Natural killer cell (primary cell): ENCODE data around the gene LINC00305. TPM values are rescaled to one million over a fixed set of nuclear protein-coding genes. Genes with fewer than 3 reads are reported as not detected.

Experiments used
- ATAC-seq, 3 donors: fragments of 150-1000 bp in 2 of 3; fragments of 200-7000 bp in 1 of 3; cut with Tn5 transposase; 1 replicate in 1 of 3; 2 replicates in 2 of 3; pipeline ENCODE4 v1.10.0; 2021; ENCODE audit warnings: mild to moderate bottlenecking in 2 of 3, moderate library complexity in 2 of 3
- DNase-seq, 2 donors: peaks; one replicate each; pipeline versions ENCODE4 v3.0.0 to v3.0.0-alpha.2; 2013 to 2021; ENCODE audit warnings: mixed read lengths in 1 of 2
- H3K27ac ChIP-seq: one replicate; pipeline ENCODE4 v1.5.1; 2013; ENCODE audit warnings: mild to moderate bottlenecking, low read length
- H3K27me3 ChIP-seq: one replicate; pipeline ENCODE4 v1.6.1; 2013; ENCODE audit warnings: low read length; ENCODE audit not compliant: control insufficient read depth, insufficient read depth
- H3K36me3 ChIP-seq: one replicate; pipeline ENCODE4 v1.6.1; 2013; ENCODE audit warnings: low read length; ENCODE audit not compliant: control insufficient read depth, insufficient read depth
- H3K4me1 ChIP-seq: one replicate; pipeline ENCODE4 v1.6.1; 2013; ENCODE audit warnings: low read length; ENCODE audit not compliant: control insufficient read depth, insufficient read depth
- H3K4me3 ChIP-seq: one replicate; pipeline ENCODE4 v1.5.1; 2013; ENCODE audit warnings: low read length
- H3K9me3 ChIP-seq: one replicate; pipeline ENCODE4 v1.6.1; 2013; ENCODE audit warnings: low read length; ENCODE audit not compliant: control insufficient read depth, insufficient read depth
- H3K27ac Mint-ChIP-seq, 2 donors: one replicate each; pipeline ENCODE4 v1.8.0; 2022; ENCODE audit warnings: mild to moderate bottlenecking in 2 of 2, mixed read lengths in 2 of 2, moderate library complexity in 1 of 2
- H3K27me3 Mint-ChIP-seq, 2 donors: one replicate each; pipeline ENCODE4 v1.8.0; 2022; ENCODE audit warnings: low read depth in 2 of 2, mixed read lengths in 2 of 2
- H3K36me3 Mint-ChIP-seq: one replicate; pipeline ENCODE4 v1.8.0; 2022; ENCODE audit warnings: mixed read lengths
- H3K4me1 Mint-ChIP-seq, 2 donors: one replicate each; pipeline ENCODE4 v1.8.0; 2022; ENCODE audit warnings: mixed read lengths in 2 of 2
- H3K4me3 Mint-ChIP-seq: one replicate; pipeline ENCODE4 v1.8.0; 2022; ENCODE audit warnings: mild to moderate bottlenecking, moderate library complexity, mixed read lengths
- H3K9me3 Mint-ChIP-seq, 2 donors: one replicate each; pipeline ENCODE4 v1.8.0; 2022; ENCODE audit warnings: mixed read lengths in 2 of 2
- WGBS: methylation state at CpG from one replicate; pipeline ENCODE4 v1.1.7; 2013; ENCODE audit warnings: missing lambda C conversion rate; ENCODE audit not compliant: insufficient coverage; 5-methylcytosine and 5-hydroxymethylcytosine counted together
- intact Hi-C: fragments of 100-400 bp; cut with micrococcal nuclease; formaldehyde crosslinking; loops from one replicate; pipeline ENCODE4 v1.14.2; 2022
- total RNA-seq, 4 donors: library from RNA; stranded (reverse); fragments of 120-200 nt in 1 of 4; gene quantifications; one replicate each; pipeline versions ENCODE4 v1.2.3 to v1.2.4, GENCODE V29; 2013 to 2022
- TF ChIP-seq, protein P1 (sequence below): fragments of 200-600 bp; IDR thresholded peaks from one replicate; pipeline ENCODE4 v1.8.0; 2022; ENCODE audit warnings: antibody characterized with exemption

LINC00305 gene
- total RNA-seq, 3 donors from 2014 or later (not counting 1 experiment from before 2014, with no cell fraction given) = not detected

GRCh38 chr18:64175432-64175831 lies 26.5 kb upstream of the LINC00305 start:
- no peaks in the 10 kb centered on the region for H3K4me1 ChIP-seq
- Mint-ChIP-seq H3K9me3 (peaks cover 4 to 10% of the 10 kb centered on the region in 2 donors), H3K27ac (no peak overlapping the region), H3K36me3 (no peaks in the 10 kb centered on the region), H3K27me3 (no peaks in the 10 kb centered on the region), H3K4me1 (no peaks in the 10 kb centered on the region), H3K4me3 (no peak overlapping the region)
- no peak overlapping the region for H3K4me3 ChIP-seq
- ATAC-seq = no peak
- no peak for DNase-seq
- no peaks in the 10 kb centered on the region for H3K9me3 ChIP-seq
- H3K27ac ChIP-seq = no peak overlapping the region
- WGBS = 72% methylated on average over 7 of the region's 7 CpGs
- TF ChIP-seq, protein P1, sequence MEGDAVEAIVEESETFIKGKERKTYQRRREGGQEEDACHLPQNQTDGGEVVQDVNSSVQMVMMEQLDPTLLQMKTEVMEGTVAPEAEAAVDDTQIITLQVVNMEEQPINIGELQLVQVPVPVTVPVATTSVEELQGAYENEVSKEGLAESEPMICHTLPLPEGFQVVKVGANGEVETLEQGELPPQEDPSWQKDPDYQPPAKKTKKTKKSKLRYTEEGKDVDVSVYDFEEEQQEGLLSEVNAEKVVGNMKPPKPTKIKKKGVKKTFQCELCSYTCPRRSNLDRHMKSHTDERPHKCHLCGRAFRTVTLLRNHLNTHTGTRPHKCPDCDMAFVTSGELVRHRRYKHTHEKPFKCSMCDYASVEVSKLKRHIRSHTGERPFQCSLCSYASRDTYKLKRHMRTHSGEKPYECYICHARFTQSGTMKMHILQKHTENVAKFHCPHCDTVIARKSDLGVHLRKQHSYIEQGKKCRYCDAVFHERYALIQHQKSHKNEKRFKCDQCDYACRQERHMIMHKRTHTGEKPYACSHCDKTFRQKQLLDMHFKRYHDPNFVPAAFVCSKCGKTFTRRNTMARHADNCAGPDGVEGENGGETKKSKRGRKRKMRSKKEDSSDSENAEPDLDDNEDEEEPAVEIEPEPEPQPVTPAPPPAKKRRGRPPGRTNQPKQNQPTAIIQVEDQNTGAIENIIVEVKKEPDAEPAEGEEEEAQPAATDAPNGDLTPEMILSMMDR = no peak
- H3K27me3 ChIP-seq = no peaks in the 10 kb centered on the region
- intact Hi-C loops = no loop called here
- H3K36me3 ChIP-seq = no peaks in the 10 kb centered on the region

GRCh38 chr18:64171576-64171975 lies 22.7 kb upstream of the LINC00305 start:
- Mint-ChIP-seq H3K4me1 (no peaks in the 10 kb centered on the region), H3K4me3 (no peak overlapping the region), H3K27ac (no peak overlapping the region), H3K9me3 (peaks cover 4 to 11% of the 10 kb centered on the region in 2 donors), H3K36me3 (no peaks in the 10 kb centered on the region), H3K27me3 (no peaks in the 10 kb centered on the region)
- Histone ChIP-seq H3K36me3 (no peaks in the 10 kb centered on the region), H3K27ac (no peak overlapping the region), H3K27me3 (no peaks in the 10 kb centered on the region), H3K9me3 (peaks cover 4% of the 10 kb centered on the region), H3K4me1 (no peaks in the 10 kb centered on the region), H3K4me3 (no peak overlapping the region)
- TF ChIP-seq, protein P1 = no peak
- DNase-seq (no peak), ATAC-seq (no peak)
- no CpG with 5 or more reads among the region's 1 CpG for WGBS
- intact Hi-C loops = no loop called here

DNA sequence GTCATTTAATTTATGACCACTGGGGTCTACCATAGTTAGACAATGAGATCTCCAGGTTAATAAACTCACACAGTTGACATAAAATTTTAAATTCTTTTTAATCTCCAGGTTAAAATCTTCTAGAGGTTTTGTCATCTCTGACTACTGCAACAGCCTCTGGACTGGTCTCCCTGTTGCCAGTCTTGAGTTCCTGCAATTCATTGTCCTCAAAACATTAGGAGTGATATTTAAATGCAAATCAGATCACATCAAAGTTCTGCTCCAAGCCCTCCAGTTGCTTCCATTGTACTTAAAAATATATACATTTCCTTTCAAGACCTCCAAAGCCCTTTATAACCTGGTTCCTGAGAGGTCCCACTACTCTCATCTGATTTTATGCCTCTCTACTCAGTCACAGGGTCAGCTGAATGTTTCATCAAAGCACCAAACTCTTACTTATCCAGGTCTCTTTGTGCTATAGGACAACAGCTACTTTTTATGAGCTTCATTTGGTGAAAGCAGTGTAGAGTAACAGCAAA lies 18.6 kb upstream of the LINC00305 start:
- Histone ChIP-seq H3K4me1 (no peaks in the 10 kb centered on the region), H3K9me3 (peaks cover 4% of the 10 kb centered on the region), H3K27me3 (no peaks in the 10 kb centered on the region), H3K4me3 (no peak overlapping the region), H3K27ac (no peak overlapping the region), H3K36me3 (no peaks in the 10 kb centered on the region)
- H3K27me3 Mint-ChIP-seq = no peaks in the 10 kb centered on the region
- TF ChIP-seq, protein P1 = no peak
- no peak overlapping the region for H3K4me3 Mint-ChIP-seq
- H3K4me1 Mint-ChIP-seq = no peaks in the 10 kb centered on the region
- ATAC-seq (no peak), DNase-seq (no peak)
- no peaks in the 10 kb centered on the region for H3K36me3 Mint-ChIP-seq
- intact Hi-C loops = no loop called here
- H3K27ac Mint-ChIP-seq = no peak overlapping the region
- H3K9me3 Mint-ChIP-seq = peaks cover 0 to 9% of the 10 kb centered on the region in 2 donors

DNA sequence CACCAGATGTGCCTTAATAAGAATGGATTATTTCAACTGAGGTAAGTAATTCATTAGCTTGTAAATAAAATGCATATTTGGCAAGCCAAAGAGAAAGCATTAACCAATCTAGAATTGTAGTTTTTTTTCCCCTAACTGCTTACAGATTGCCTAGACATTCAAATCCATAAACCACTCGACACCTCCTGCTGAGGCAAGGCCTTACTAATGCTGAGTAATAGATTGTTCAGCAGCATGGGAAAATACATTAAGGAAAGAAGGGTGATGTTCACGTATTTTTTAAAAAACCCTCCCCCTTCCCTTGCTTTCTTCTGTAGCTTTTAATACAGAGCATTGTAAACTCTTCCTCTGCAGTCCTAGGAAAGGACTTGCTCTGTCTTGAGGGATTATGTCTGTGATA lies 17.0 kb upstream of the LINC00305 start:
- Histone ChIP-seq H3K27ac (no peak overlapping the region), H3K4me3 (no peak overlapping the region), H3K36me3 (no peaks in the 10 kb centered on the region), H3K4me1 (no peaks in the 10 kb centered on the region), H3K9me3 (peaks cover 4% of the 10 kb centered on the region), H3K27me3 (no peaks in the 10 kb centered on the region)
- DNase-seq (no peak), ATAC-seq (no peak)
- no CpG with 5 or more reads among the region's 2 CpGs for WGBS
- TF ChIP-seq, protein P1 = no peak
- Mint-ChIP-seq H3K9me3 (peaks cover 0 to 8% of the 10 kb centered on the region in 2 donors), H3K27me3 (no peaks in the 10 kb centered on the region), H3K27ac (no peak overlapping the region), H3K4me1 (no peaks in the 10 kb centered on the region), H3K4me3 (no peak overlapping the region), H3K36me3 (no peaks in the 10 kb centered on the region)
- intact Hi-C loops = no loop called here
